GM21576 (cell line): ENCODE data around the gene CTNNBIP1.
"Not testable (repeated sequence)": the region's sequence is repeated elsewhere in the genome, so short reads cannot be mapped to it uniquely, and the experiment has no call there.

Source experiments
- ATAC-seq: cut with Tn5 transposase; IDR thresholded peaks from one replicate; pipeline ENCODE4 v1.9.1; 2021; ENCODE audit warnings: mild to moderate bottlenecking, moderate library complexity; ENCODE audit not compliant: unreplicated experiment

Gene CTNNBIP1

DNA sequence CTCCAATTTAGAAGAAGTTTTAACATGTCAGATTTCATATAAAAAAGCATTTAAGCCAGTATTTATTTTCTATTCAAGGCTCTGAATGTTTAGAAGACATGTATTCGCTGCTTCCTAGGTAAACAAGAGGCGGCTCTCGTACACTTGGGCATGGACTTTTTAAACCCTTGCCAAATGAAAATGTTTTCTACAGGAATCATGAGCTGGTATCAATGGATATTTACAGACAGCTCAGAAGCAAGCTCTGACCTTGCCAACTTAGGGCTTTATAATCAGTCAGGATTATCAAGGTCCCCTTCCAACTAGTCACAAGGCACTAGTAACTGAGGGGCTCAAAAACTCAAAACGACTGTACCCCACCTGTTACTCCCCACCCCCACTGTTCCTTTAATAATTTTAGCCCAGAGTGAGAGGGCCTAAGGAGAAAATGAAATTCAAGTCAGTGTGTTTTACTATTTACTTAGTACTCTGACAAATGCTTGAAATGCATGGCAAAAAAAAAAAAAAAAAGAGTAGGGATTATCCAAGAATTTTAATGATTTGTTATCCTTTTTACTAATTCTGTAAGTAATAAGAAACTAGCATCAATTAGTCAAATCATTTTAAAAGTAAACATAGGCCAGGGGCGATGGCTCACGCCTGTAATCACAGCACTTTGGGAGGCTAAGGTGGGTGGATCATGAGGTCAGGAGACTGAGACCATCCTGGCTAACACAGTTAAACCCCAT, 98.7 kb downstream of the CTNNBIP1 start:
- no peak for ATAC-seq

DNA sequence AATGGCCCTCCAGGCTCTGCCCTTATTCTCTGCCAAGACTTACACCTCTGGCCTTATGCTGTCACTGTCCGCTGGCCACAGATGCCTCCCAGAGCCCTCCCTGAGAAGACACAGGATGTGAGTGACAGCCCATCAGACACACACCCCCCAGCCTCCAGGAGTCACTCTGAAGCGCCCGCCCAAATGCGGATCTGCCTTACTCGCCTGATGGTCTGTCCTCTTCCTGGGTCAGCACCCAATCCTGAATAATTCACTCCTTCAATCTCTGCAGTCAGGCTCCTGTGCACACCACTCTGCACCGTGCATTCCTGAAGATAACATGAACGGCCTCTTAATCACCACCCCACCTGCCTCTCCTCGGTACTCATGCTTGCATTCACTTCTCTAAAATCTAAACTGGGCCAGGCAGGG, 101.0 kb downstream of the CTNNBIP1 start:
- no peak for ATAC-seq

DNA sequence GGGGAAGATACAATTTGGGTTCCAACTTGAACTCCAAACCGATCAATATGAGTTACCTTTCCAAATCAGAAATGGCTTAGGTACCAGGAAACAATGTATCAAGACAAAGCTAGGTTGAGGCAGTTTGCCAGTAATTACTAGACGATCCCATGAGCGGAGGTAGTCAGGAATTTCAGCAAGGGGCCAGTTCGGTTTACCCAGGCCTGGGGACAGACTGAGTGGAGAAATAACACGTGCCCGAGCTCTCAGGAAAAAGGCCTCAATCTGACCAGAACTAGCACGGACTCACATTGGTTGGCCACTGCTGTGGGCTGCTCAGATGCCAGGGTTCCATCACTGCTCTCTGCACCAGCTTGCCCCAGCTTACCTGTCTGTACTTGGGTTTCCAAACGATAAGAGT, 101.6 kb downstream of the CTNNBIP1 start:
- no peak for ATAC-seq

DNA sequence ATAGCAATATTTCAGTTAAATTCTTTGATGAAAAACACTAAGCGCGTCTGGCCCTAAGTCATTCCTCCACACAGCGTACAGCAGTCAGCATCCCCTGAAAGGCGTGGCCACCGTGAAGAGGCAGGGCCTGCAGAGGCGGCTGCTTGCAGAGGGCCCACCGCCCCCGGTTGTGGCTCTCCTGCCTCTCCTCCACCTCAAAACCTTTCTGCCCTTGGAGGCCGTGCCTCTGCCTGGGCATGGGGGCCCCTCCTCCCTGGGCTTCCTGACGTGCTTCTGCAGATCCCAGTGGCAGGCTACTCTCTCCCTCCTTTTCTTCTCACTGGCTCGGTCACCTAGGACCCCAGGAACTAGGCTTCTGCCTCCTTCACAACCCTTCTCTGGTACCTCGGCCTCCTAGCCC, 102.5 kb downstream of the CTNNBIP1 start:
- no peak for ATAC-seq

DNA sequence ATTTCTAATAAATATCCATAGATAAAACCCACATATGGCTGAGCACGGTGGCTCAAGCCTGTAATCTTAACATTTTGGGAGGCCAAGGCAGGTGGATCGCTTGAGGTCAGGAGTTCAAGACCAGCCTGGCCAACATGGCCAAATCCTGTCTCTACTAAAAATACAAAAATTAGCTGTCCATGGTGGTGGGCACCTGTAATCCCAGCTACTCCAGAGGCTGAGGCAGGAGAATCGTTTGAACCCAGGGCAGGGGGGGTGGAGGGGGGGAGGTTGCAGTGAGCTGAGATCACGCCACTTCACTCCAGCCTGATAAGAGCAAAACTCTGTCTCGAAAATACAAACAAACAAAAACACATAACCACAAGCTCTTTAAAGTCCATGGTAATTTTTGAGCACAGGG, 104.1 kb downstream of the CTNNBIP1 start:
- not testable (repeated sequence) for ATAC-seq

DNA sequence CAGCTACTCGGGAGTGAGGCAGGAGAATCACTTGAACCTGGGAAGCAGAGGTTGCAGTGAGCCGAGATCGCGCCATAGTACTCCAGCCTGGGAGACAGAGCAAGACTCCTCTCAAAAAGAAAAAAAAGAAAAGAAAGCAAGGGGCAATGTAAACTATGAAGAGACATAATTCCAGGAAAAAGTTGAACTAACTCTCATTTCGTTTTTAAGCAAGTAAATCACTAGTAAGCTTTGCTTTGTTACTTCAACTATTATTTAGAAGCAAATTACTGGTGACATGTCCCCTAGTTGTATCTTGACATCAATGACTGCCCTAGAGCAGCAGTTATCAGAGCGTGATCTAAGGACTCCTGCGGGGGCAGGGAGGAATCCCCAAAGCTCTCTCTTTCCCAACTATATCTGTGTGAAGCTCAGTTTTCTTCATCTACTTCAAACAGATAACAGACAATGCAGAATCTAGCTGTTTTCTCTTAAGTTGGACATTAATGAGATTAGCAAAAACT, 105.0 kb downstream of the CTNNBIP1 start:
- no peak for ATAC-seq

DNA sequence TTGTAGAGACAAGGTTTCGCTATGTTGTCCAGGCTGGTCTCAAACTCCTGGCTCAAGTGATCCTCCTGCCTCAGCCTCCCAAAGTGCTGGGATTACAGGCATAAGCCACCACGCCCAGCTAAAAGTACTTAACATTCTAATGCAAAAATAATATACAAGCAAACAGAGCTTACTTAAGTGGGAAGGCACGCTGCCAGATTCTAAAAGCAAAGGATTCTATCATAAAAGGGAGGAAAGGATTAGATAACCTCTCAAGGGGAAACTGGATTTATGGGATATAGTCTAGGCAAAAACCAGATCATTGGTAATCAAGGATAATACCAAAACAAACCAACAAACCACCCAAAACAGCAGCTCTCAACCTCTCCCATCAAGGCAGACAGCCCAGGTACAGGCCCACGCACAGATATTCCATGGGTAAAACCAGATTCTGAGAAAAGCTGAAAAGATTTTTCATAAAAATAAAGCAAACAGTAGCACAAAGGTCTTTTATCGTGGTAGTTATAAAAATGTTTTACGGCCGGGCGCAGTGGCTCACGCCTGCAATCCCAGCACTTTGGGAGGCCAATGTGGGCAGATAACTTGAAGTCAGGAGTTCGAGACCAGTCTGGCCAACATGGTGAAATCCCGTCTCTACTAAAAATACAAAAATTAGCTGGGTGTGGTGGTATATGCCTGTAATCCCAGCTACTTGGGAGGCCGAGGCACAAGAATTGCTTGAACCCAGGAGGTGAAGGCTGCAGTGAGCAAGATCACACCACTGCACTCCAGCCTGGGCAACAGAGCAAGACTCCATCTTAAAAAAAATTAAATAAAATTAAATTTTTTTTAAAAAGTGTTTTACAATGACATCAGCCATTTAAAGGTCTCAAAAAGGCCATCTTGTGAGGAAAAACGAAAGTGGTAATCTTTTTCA, 106.8 kb downstream of the CTNNBIP1 start:
- not testable (repeated sequence) for ATAC-seq

DNA sequence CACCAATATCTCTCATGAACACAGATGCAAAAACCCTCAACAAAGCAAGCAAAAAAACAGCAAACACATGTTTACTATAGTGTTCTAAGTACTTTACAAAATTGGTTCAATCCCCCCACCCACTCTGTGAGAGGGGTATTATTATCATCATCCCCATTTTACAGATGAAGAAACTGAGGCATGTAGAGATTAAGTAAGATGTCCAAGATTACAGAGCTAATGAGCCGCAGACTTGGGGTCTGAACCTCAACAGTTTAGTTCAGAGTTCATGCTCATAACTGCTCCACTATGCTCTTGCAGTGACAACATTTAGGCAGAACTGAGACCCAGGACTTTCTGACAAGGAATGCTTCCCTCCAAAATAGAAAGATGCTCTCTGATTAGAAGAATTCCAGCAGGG, 108.2 kb downstream of the CTNNBIP1 start:
- no peak for ATAC-seq
